ENCODE data around the gene PCGF2. TPM values are rescaled to one million over a fixed set of nuclear protein-coding genes. Genes with fewer than 3 reads are reported as not detected.

PCGF2 gene
- total RNA-seq, 2 experiments from 2014 or later: 12.8 to 47.3 TPM

DNA sequence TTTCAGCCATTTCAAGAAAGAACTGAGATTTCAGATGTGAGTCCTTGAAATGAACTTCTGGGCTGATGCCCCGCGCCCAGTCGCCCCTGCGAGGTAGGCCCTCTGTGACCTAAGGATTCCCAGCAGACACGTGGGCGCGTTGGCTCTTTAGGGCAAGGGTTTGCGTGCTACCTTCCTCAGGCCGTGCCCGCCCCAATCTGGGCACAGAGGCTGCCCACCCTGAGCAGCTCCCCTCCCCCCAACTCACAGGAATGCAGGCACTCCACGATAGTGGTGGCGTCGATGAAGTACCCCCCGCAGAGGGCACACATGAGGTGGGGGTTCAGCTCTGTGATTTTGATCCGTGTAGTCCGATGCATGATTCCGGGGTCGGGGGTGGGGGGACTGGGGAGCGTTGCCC is 8.1 kb downstream of the PCGF2 start:
- no peak for DNase-seq (ENCODE audit: low spot score)
- TF ChIP-seq, protein P1, sequence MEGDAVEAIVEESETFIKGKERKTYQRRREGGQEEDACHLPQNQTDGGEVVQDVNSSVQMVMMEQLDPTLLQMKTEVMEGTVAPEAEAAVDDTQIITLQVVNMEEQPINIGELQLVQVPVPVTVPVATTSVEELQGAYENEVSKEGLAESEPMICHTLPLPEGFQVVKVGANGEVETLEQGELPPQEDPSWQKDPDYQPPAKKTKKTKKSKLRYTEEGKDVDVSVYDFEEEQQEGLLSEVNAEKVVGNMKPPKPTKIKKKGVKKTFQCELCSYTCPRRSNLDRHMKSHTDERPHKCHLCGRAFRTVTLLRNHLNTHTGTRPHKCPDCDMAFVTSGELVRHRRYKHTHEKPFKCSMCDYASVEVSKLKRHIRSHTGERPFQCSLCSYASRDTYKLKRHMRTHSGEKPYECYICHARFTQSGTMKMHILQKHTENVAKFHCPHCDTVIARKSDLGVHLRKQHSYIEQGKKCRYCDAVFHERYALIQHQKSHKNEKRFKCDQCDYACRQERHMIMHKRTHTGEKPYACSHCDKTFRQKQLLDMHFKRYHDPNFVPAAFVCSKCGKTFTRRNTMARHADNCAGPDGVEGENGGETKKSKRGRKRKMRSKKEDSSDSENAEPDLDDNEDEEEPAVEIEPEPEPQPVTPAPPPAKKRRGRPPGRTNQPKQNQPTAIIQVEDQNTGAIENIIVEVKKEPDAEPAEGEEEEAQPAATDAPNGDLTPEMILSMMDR (conservative IDR thresholded peaks at IDR 0.05; ENCODE audit: low read length): no peak
- TF ChIP-seq EZH2phosphoT487 (IDR thresholded peaks at IDR 0.05; ENCODE audit: borderline replicate concordance, low read depth, low read length): no peak
- Histone ChIP-seq H3K4me3 (ENCODE audit: low read depth, low read length, poor library complexity, severe bottlenecking) (no peak overlapping the region), H3K36me3 (ENCODE audit: insufficient read depth, low read length) (peaks cover 69% of the 10 kb centered on the region), H4K20me1 (ENCODE audit: insufficient read depth, low read length) (no peaks in the 10 kb centered on the region), H3K4me1 (ENCODE audit: insufficient read depth, low read length, poor library complexity, severe bottlenecking) (peaks cover 49% of the 10 kb centered on the region), H3K27ac (ENCODE audit: low read depth, low read length, poor library complexity, severe bottlenecking) (no peak overlapping the region), H3K4me2 (ENCODE audit: low read length) (no peak overlapping the region), H3K9me2 (ENCODE audit: insufficient read depth, low read length) (no peaks in the 10 kb centered on the region), H2AFZ (ENCODE audit: low read length) (no peak overlapping the region), H3K79me2 (ENCODE audit: insufficient read depth, low read depth, low read length) (peaks cover 44% of the 10 kb centered on the region), H3K9me3 (ENCODE audit: low read length) (no peaks in the 10 kb centered on the region)
- POLR2A ChIA-PET: no interaction called here
- CTCF ChIA-PET (ENCODE audit: unreplicated experiment): no interaction called here
- intact Hi-C loops (cut with micrococcal nuclease; ENCODE audit: unreplicated experiment): no loop called here
- BruUV-seq (replicated peaks): no TSS peak

DNA sequence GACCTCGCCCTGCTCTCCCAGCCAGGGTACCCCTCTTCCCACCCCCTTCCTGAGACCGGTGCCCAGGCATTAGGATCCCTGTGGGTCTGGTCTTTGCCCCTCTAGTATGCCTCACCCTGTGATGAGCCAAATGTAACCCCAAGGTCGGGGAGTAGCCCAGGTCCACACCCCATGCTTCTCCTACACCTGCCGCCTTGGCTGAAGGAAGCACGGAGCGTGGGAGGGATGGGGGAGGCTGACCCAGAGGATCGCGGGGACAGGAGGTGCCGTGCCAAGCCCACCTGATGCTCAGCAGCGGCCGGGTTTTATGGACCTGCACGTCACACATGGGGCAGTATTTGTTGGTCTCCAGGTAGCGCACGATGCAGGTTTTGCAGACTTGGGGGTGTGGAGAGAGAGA is 8.8 kb downstream of the PCGF2 start:
- H3K9me2 ChIP-seq (ENCODE audit: insufficient read depth, low read length): no peaks in the 10 kb centered on the region
- ChIA-PET CTCF (ENCODE audit: unreplicated experiment) (no interaction called here), POLR2A (no interaction called here)
- H3K9me3 ChIP-seq (ENCODE audit: low read length): no peaks in the 10 kb centered on the region
- TF ChIP-seq, protein P1 (conservative IDR thresholded peaks at IDR 0.05; ENCODE audit: low read length): no peak
- TF ChIP-seq EZH2phosphoT487 (IDR thresholded peaks at IDR 0.05; ENCODE audit: borderline replicate concordance, low read depth, low read length): no peak
- H2AFZ ChIP-seq (ENCODE audit: low read length): no peak overlapping the region
- H3K4me1 ChIP-seq (ENCODE audit: insufficient read depth, low read length, poor library complexity, severe bottlenecking): peaks cover 49% of the 10 kb centered on the region
- no peak for DNase-seq (ENCODE audit: low spot score)
- BruUV-seq (replicated peaks): no TSS peak
- no peak overlapping the region for H3K4me2 ChIP-seq (ENCODE audit: low read length)
- H3K79me2 ChIP-seq (ENCODE audit: insufficient read depth, low read depth, low read length): peaks cover 37% of the 10 kb centered on the region
- no peak overlapping the region for H3K27ac ChIP-seq (ENCODE audit: low read depth, low read length, poor library complexity, severe bottlenecking)
- H3K36me3 ChIP-seq (ENCODE audit: insufficient read depth, low read length): peaks cover 67% of the 10 kb centered on the region
- intact Hi-C loops (cut with micrococcal nuclease; ENCODE audit: unreplicated experiment): no loop called here
- no peak overlapping the region for H3K4me3 ChIP-seq (ENCODE audit: low read depth, low read length, poor library complexity, severe bottlenecking)
- no peaks in the 10 kb centered on the region for H4K20me1 ChIP-seq (ENCODE audit: insufficient read depth, low read length)

DNA sequence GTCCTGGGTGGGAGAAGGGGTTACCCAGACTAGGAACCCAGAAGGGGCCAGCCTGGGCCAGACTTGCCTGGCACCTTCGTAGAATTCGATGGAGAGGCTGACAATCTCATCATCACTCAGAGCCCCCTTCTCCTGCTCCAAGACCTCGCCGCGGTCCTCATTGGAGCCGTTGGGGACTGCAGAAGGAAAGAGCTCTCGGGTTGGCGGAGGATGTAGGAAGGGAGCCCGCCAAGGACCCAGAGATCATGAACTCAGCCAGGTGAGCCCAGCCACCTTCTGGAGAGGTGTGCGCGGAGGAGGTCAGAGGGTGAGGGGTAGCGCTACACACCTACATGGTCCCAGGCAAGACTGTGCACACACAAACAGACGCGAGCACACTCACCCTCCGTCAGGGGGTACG is 9.4 kb downstream of the PCGF2 start:
- POLR2A ChIA-PET: no interaction called here
- no peaks in the 10 kb centered on the region for H3K9me2 ChIP-seq (ENCODE audit: insufficient read depth, low read length)
- H3K4me3 ChIP-seq (ENCODE audit: low read depth, low read length, poor library complexity, severe bottlenecking): no peak overlapping the region
- no peak for TF ChIP-seq EZH2phosphoT487 (IDR thresholded peaks at IDR 0.05; ENCODE audit: borderline replicate concordance, low read depth, low read length)
- TF ChIP-seq, protein P1 (conservative IDR thresholded peaks at IDR 0.05; ENCODE audit: low read length): no peak
- H3K36me3 ChIP-seq (ENCODE audit: insufficient read depth, low read length): peaks cover 71% of the 10 kb centered on the region
- CTCF ChIA-PET (ENCODE audit: unreplicated experiment): no interaction called here
- H3K4me1 ChIP-seq (ENCODE audit: insufficient read depth, low read length, poor library complexity, severe bottlenecking): peaks cover 48% of the 10 kb centered on the region
- intact Hi-C loops (cut with micrococcal nuclease; ENCODE audit: unreplicated experiment): no loop called here
- no peaks in the 10 kb centered on the region for H3K9me3 ChIP-seq (ENCODE audit: low read length)
- H3K4me2 ChIP-seq (ENCODE audit: low read length): no peak overlapping the region
- no peak overlapping the region for H2AFZ ChIP-seq (ENCODE audit: low read length)
- DNase-seq (ENCODE audit: low spot score): no peak
- H3K79me2 ChIP-seq (ENCODE audit: insufficient read depth, low read depth, low read length): peaks cover 31% of the 10 kb centered on the region
- H3K27ac ChIP-seq (ENCODE audit: low read depth, low read length, poor library complexity, severe bottlenecking): no peak overlapping the region
- H4K20me1 ChIP-seq (ENCODE audit: insufficient read depth, low read length): no peaks in the 10 kb centered on the region
- no TSS peak for BruUV-seq (replicated peaks)
